GM23338 (cell line): ENCODE measurements around the gene SRGAP3. TPM values are rescaled to one million over a fixed set of nuclear protein-coding genes. Genes with fewer than 3 reads are reported as not detected.
A peak's percentile ranks its signal among the peaks of the same experiment; 100 is the strongest.

Experiments used
- ATAC-seq: fragments of 200-7000 bp; cut with Tn5 transposase; 3 replicates; pipeline ENCODE4 v1.9.1; 2020
- DNase-seq: peaks from one replicate; pipeline ENCODE4 v3.0.0-alpha.2; 2015; ENCODE audit warnings: low spot score
- H2AFZ ChIP-seq: fragments of 200-600 bp; sonication (generic); 2 replicates; pipeline ENCODE4 v1.8.0; 2016; ENCODE audit warnings: antibody characterized with exemption, mild to moderate bottlenecking, moderate library complexity
- H3F3A ChIP-seq: fragments of 200-600 bp; sonication (generic); replicated peaks from 2 replicates; pipeline ENCODE4 v1.8.0; 2017; ENCODE audit warnings: antibody characterized with exemption, mixed run types, low read depth
- H3K27ac ChIP-seq: fragments of 200-600 bp; sonication (generic); 2 replicates; pipeline ENCODE4 v1.6.1; 2016; ENCODE audit warnings: low read depth
- H3K27me3 ChIP-seq: fragments of 200-600 bp; sonication (generic); 2 replicates; pipeline ENCODE4 v1.8.0; 2016; ENCODE audit warnings: mild to moderate bottlenecking, mixed run types, moderate library complexity; ENCODE audit not compliant: insufficient read depth
- H3K36me3 ChIP-seq: fragments of 200-600 bp; sonication (generic); 2 replicates; pipeline ENCODE4 v1.8.0; 2016; ENCODE audit warnings: mild to moderate bottlenecking; ENCODE audit not compliant: insufficient read depth
- H3K4me1 ChIP-seq: fragments of 200-600 bp; sonication (generic); 2 replicates; pipeline ENCODE4 v1.8.0; 2016; ENCODE audit warnings: mild to moderate bottlenecking, moderate library complexity; ENCODE audit not compliant: insufficient read depth
- H3K4me2 ChIP-seq: fragments of 200-600 bp; sonication (generic); 2 replicates; pipeline ENCODE4 v1.7.1; 2017; ENCODE audit warnings: mixed run types
- H3K4me3 ChIP-seq: fragments of 200-600 bp; sonication (generic); 2 replicates; pipeline ENCODE4 v1.6.1; 2016; ENCODE audit warnings: mixed run types
- H3K79me2 ChIP-seq: fragments of 200-600 bp; sonication (generic); replicated peaks from 2 replicates; pipeline ENCODE4 v1.8.0; 2017; ENCODE audit warnings: mild to moderate bottlenecking; ENCODE audit not compliant: insufficient read depth
- H3K9me2 ChIP-seq: fragments of 200-600 bp; sonication (generic); 2 replicates; pipeline ENCODE4 v1.8.0; 2017; ENCODE audit not compliant: insufficient read depth
- H4K20me1 ChIP-seq: fragments of 200-600 bp; sonication (generic); replicated peaks from 2 replicates; pipeline ENCODE4 v1.8.0; 2017; ENCODE audit warnings: mild to moderate bottlenecking; ENCODE audit not compliant: insufficient read depth
- H3K27ac Mint-ChIP-seq: 2 replicates; pipeline ENCODE4 v1.8.0; 2020; ENCODE audit warnings: inconsistent platforms, mild to moderate bottlenecking, moderate library complexity, mixed read lengths
- H3K27me3 Mint-ChIP-seq: 3 replicates; pipeline ENCODE4 v1.8.0; 2022; ENCODE audit warnings: low read depth, mild to moderate bottlenecking, moderate library complexity, mixed read lengths, inconsistent platforms; ENCODE audit not compliant: insufficient read depth, poor library complexity
- H3K36me3 Mint-ChIP-seq: 3 replicates; pipeline ENCODE4 v1.8.0; 2021; ENCODE audit warnings: low read depth, mild to moderate bottlenecking, inconsistent platforms, moderate library complexity, mixed read lengths
- H3K4me1 Mint-ChIP-seq: 3 replicates; pipeline ENCODE4 v1.8.0; 2020; ENCODE audit warnings: mild to moderate bottlenecking, inconsistent platforms, mixed read lengths
- H3K4me3 Mint-ChIP-seq: 3 replicates; pipeline ENCODE4 v1.8.0; 2021; ENCODE audit warnings: moderate library complexity, mild to moderate bottlenecking, inconsistent platforms, mixed read lengths
- H3K9me3 Mint-ChIP-seq: 3 replicates; pipeline ENCODE4 v1.8.0; 2020; ENCODE audit warnings: moderate library complexity, mild to moderate bottlenecking, inconsistent platforms, mixed read lengths
- CREB1 ChIP-seq: fragments of 250-450 bp; sonication (Bioruptor Pico); IDR thresholded peaks from 2 replicates; pipeline ENCODE4 v1.5.0; 2020; ENCODE audit warnings: low read depth, mild to moderate bottlenecking, moderate library complexity
- ETS1 ChIP-seq: IDR thresholded peaks from 2 replicates; pipeline ENCODE4 v1.6.1; 2016; ENCODE audit warnings: antibody characterized with exemption
- EZH2phosphoT487 ChIP-seq: fragments of 200-600 bp; sonication (generic); IDR thresholded peaks from one replicate; pipeline ENCODE4 v1.8.1; 2018; ENCODE audit warnings: antibody characterized with exemption; ENCODE audit not compliant: unreplicated experiment
- JUNB ChIP-seq: IDR thresholded peaks from one replicate; pipeline ENCODE4 v1.6.1; 2016; ENCODE audit warnings: antibody characterized with exemption; ENCODE audit not compliant: unreplicated experiment
- NANOG ChIP-seq: IDR thresholded peaks from 2 replicates; pipeline ENCODE4 v1.6.1; 2016; ENCODE audit warnings: antibody characterized with exemption, borderline replicate concordance
- POLR2AphosphoS5 ChIP-seq: IDR thresholded peaks from 2 replicates; pipeline ENCODE4 v1.6.1; 2016; ENCODE audit warnings: antibody characterized with exemption, low read depth
- STAT1 ChIP-seq: IDR thresholded peaks from one replicate; pipeline ENCODE4 v1.6.1; 2016; ENCODE audit warnings: antibody characterized with exemption; ENCODE audit not compliant: unreplicated experiment
- ZNF114 ChIP-seq: fragments of 250-450 bp; sonication (Bioruptor Pico); IDR thresholded peaks from 2 replicates; pipeline ENCODE4 v1.5.0; 2020; ENCODE audit warnings: mild to moderate bottlenecking, moderate library complexity
- ZNF331 ChIP-seq: fragments of 250-450 bp; sonication (Bioruptor Pico); IDR thresholded peaks from 2 replicates; pipeline ENCODE4 v1.5.0; 2020; ENCODE audit warnings: low read depth, mild to moderate bottlenecking, moderate library complexity
- polyA plus RNA-seq: library from polyadenylated mRNA; unstranded; fragments of >200 nt; fragmentation: Nextera tagmentation; extraction: Ambion mirVana; gene quantifications from 2 replicates; pipeline ENCODE4 v1.2.1, GENCODE V29; 2016
- total RNA-seq: library from RNA; depleted of rRNA; stranded (reverse); fragments of >200 nt; shearing (Covaris generic); gene quantifications from 2 replicates; pipeline ENCODE4 v1.2.3, GENCODE V29; 2014
- TF ChIP-seq, protein P1 (sequence below), 2 experiments: fragments of 200-600 bp in 1 of 2; sonication (generic) in 1 of 2; conservative IDR thresholded peaks; 2 replicates each; pipeline versions ENCODE4 v1.5.1 to v1.6.1; 2016 to 2017; ENCODE audit warnings: antibody characterized with exemption in 2 of 2, low read depth in 2 of 2, mild to moderate bottlenecking in 2 of 2, moderate library complexity in 1 of 2

SRGAP3 gene
- total and polyA plus RNA-seq, 2 experiments from 2014 or later, result 6.4 to 9.4 TPM

GRCh38 chr3:9102240-9102981 lies 147.0 kb downstream of the SRGAP3 start (continued):
- TF ChIP-seq EZH2phosphoT487 (no peak), POLR2AphosphoS5 (0 out of 2 replicates have a peak, but pooled peaks have one; percentile 29), ZNF331 (CRISPR knock-in tag) (0 out of 2 replicates have a peak, but pooled peaks have one; percentile 7), CREB1 (CRISPR knock-in tag) (no peak), JUNB (no peak), NANOG (no peak), ETS1 (no peak)
- TF ChIP-seq, protein P1, sequence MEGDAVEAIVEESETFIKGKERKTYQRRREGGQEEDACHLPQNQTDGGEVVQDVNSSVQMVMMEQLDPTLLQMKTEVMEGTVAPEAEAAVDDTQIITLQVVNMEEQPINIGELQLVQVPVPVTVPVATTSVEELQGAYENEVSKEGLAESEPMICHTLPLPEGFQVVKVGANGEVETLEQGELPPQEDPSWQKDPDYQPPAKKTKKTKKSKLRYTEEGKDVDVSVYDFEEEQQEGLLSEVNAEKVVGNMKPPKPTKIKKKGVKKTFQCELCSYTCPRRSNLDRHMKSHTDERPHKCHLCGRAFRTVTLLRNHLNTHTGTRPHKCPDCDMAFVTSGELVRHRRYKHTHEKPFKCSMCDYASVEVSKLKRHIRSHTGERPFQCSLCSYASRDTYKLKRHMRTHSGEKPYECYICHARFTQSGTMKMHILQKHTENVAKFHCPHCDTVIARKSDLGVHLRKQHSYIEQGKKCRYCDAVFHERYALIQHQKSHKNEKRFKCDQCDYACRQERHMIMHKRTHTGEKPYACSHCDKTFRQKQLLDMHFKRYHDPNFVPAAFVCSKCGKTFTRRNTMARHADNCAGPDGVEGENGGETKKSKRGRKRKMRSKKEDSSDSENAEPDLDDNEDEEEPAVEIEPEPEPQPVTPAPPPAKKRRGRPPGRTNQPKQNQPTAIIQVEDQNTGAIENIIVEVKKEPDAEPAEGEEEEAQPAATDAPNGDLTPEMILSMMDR (conservative IDR thresholded peaks at IDR 0.05; ENCODE audit: low read depth in 2 of 2), result peak; percentile 30 to 56; a peak in 2 of 4 replicates

DNA sequence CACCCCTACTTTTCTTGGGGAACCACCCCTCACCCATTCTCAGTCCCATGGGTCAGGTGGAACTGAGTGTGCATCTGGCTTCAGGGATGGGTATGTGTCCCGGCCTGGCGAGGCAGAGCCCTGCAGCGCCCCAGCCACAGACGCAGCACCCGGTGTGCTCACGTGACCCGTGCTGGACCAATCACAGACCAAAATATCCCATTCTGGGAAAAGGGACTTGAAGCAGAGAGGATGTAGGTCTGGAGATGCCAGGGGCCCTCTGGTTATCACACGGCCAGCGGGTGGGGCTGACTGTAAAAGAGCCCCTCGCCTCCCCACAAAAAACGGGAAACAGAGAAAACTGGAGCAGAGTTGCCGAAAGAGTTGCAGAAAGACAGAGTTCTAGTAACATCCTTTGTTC lies 148.2 kb downstream of the SRGAP3 start:
- Mint-ChIP-seq H3K4me3 (no peak overlapping the region), H3K36me3 (no peaks in the 10 kb centered on the region), H3K27me3 (peaks cover 18% of the 10 kb centered on the region), H3K9me3 (0 out of 3 replicates have a peak, but pooled peaks cover 2% of the 10 kb centered on the region), H3K4me1 (peaks cover 38% of the 10 kb centered on the region), H3K27ac (no peak overlapping the region)
- Histone ChIP-seq H4K20me1 (no peaks in the 10 kb centered on the region), H3K27ac (no peak overlapping the region), H3K27me3 (no peaks in the 10 kb centered on the region), H3K79me2 (no peaks in the 10 kb centered on the region), H2AFZ (peak overlapping the region; percentile 70), H3K4me1 (peaks cover 26% of the 10 kb centered on the region), H3K4me2 (no peak overlapping the region), H3K36me3 (no peaks in the 10 kb centered on the region), H3K9me2 (no peaks in the 10 kb centered on the region; the same call in 1 of the 2 replicates), H3K4me3 (no peak overlapping the region), H3F3A (peaks cover 2% of the 10 kb centered on the region; the same call in 1 of the 2 replicates)
- no peak for TF ChIP-seq ETS1
- TF ChIP-seq ZNF114 (CRISPR knock-in tag), result no peak
- no peak for TF ChIP-seq STAT1
- no peak for TF ChIP-seq EZH2phosphoT487
- TF ChIP-seq NANOG, result no peak
- DNase-seq (peak; percentile 45), ATAC-seq (peak; percentile 57)
